ENCODE measurements around the gene SEC23IP. TPM values are rescaled to one million over a fixed set of nuclear protein-coding genes. Genes with fewer than 3 reads are reported as not detected.

The SEC23IP gene
- total RNA-seq, 1 donor from 2014 or later: 39.2 TPM

DNA sequence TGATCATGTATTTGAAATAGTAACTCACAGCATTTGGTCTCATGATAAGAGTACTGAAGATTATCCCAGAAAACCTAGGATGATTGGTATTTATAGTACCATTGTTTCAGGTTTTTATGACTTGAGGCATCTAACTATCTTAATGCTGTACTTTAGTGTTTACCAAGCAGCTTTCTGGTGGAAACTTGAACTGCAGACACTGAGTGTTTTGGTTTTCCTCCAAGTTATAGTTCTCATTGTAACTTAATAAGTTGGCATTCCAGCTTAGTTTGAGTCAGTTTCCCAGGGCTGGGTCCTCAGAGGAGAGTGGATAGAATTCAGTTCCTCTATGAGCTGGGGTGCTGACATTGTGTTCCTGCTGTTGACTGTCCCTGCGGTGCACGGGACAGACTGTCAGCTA lies 50.4 kb downstream of the SEC23IP start:
- H4K20me1 ChIP-seq (ENCODE audit: low read depth): no peaks in the 10 kb centered on the region
- no peak overlapping the region for H3K27ac Mint-ChIP-seq
- H3K4me2 ChIP-seq: no peak overlapping the region
- DNase-seq (ENCODE audit: low spot score): no peak
- H2AFZ ChIP-seq (replicated peaks): no peak overlapping the region
- H3K9me3 ChIP-seq (ENCODE audit: low read depth): no peaks in the 10 kb centered on the region
- H3K79me2 ChIP-seq (ENCODE audit: low read depth): no peaks in the 10 kb centered on the region
- H3K36me3 Mint-ChIP-seq: peaks cover 27% of the 10 kb centered on the region
- H3K4me1 ChIP-seq: no peaks in the 10 kb centered on the region
- H3K9me3 Mint-ChIP-seq: no peaks in the 10 kb centered on the region
- H3K9ac ChIP-seq: no peak overlapping the region
- H3K27ac ChIP-seq: no peak overlapping the region
- no peak overlapping the region for H3K4me3 ChIP-seq
- H3K36me3 ChIP-seq: peaks cover 5% of the 10 kb centered on the region
- TF ChIP-seq EZH2 (IDR thresholded peaks at IDR 0.05) (no peak), EZH2phosphoT487 (IDR thresholded peaks at IDR 0.05) (no peak), CTCF (IDR thresholded peaks at IDR 0.05) (no peak)
- no peaks in the 10 kb centered on the region for H3K4me1 Mint-ChIP-seq
- no peak overlapping the region for H3K4me3 Mint-ChIP-seq
- H3F3A ChIP-seq (ENCODE audit: low read depth): no peaks in the 10 kb centered on the region
- H3K27me3 ChIP-seq: no peaks in the 10 kb centered on the region
- H3K27me3 Mint-ChIP-seq (ENCODE audit: insufficient read depth, low read depth): no peaks in the 10 kb centered on the region

DNA sequence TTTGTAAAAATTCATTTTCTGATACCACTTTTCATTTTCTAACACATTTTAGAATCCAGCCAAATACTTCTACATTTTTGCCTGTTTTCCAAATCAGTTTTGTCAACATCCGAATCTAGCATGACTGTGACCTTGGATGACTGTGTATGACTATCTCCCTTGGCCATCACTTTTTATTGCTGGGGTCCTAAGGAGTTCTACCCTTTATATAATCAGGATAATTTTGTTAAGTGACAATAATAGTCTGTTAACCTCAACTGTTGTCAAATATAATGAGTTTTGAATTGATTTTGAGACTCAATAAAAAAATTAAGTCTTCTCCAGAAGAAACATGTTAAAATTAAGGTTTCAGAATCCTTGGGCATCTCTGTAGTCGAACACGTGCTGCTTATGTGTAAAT lies 53.3 kb downstream of the SEC23IP start:
- Mint-ChIP-seq H3K27me3 (ENCODE audit: insufficient read depth, low read depth) (peaks cover 2% of the 10 kb centered on the region), H3K36me3 (peaks cover 22% of the 10 kb centered on the region), H3K27ac (no peak overlapping the region), H3K9me3 (no peaks in the 10 kb centered on the region), H3K4me3 (no peak overlapping the region), H3K4me1 (no peaks in the 10 kb centered on the region)
- Histone ChIP-seq H3F3A (ENCODE audit: low read depth) (no peaks in the 10 kb centered on the region), H3K4me3 (no peak overlapping the region), H3K9me3 (ENCODE audit: low read depth) (no peaks in the 10 kb centered on the region), H3K27ac (no peak overlapping the region), H4K20me1 (ENCODE audit: low read depth) (no peaks in the 10 kb centered on the region), H2AFZ (replicated peaks) (no peak overlapping the region), H3K27me3 (no peaks in the 10 kb centered on the region), H3K36me3 (no peaks in the 10 kb centered on the region), H3K4me1 (no peaks in the 10 kb centered on the region), H3K79me2 (ENCODE audit: low read depth) (no peaks in the 10 kb centered on the region), H3K9ac (no peak overlapping the region), H3K4me2 (no peak overlapping the region)
- DNase-seq (ENCODE audit: low spot score): no peak
- TF ChIP-seq EZH2 (IDR thresholded peaks at IDR 0.05) (no peak), EZH2phosphoT487 (IDR thresholded peaks at IDR 0.05) (no peak), CTCF (IDR thresholded peaks at IDR 0.05) (no peak)

GRCh38 chr10:119947300-119947699 lies 54.8 kb downstream of the SEC23IP start:
- no peaks in the 10 kb centered on the region for H3K27me3 ChIP-seq
- no peaks in the 10 kb centered on the region for H3K36me3 ChIP-seq
- no peaks in the 10 kb centered on the region for H3K4me1 ChIP-seq
- H3K4me2 ChIP-seq: no peak overlapping the region
- no peaks in the 10 kb centered on the region for H3K9me3 Mint-ChIP-seq
- no peaks in the 10 kb centered on the region for H4K20me1 ChIP-seq (ENCODE audit: low read depth)
- no peak overlapping the region for H2AFZ ChIP-seq (replicated peaks)
- H3K27me3 Mint-ChIP-seq (ENCODE audit: insufficient read depth, low read depth): peaks cover 2% of the 10 kb centered on the region
- no peaks in the 10 kb centered on the region for H3K9me3 ChIP-seq (ENCODE audit: low read depth)
- DNase-seq (ENCODE audit: low spot score): no peak
- no peak overlapping the region for H3K4me3 Mint-ChIP-seq
- no peaks in the 10 kb centered on the region for H3F3A ChIP-seq (ENCODE audit: low read depth)
- no peak overlapping the region for H3K27ac ChIP-seq
- peaks cover 14% of the 10 kb centered on the region for H3K36me3 Mint-ChIP-seq
- no peaks in the 10 kb centered on the region for H3K79me2 ChIP-seq (ENCODE audit: low read depth)
- no peak overlapping the region for H3K9ac ChIP-seq
- no peak overlapping the region for H3K27ac Mint-ChIP-seq
- no peak overlapping the region for H3K4me3 ChIP-seq
- H3K4me1 Mint-ChIP-seq: no peaks in the 10 kb centered on the region
- TF ChIP-seq EZH2 (IDR thresholded peaks at IDR 0.05) (no peak), EZH2phosphoT487 (IDR thresholded peaks at IDR 0.05) (no peak), CTCF (IDR thresholded peaks at IDR 0.05) (no peak)
